Brain pericyte (primary cell): Measurements from ENCODE around the gene TRIM10.

ENCODE experiments used
- DNase-seq: peaks from one replicate; pipeline ENCODE4 v3.0.0-alpha.2; 2012; ENCODE audit warnings: low read depth, low spot score

TRIM10 gene

GRCh38 chr6:30160785-30161531, at the start of gene TRIM10:
TRIM10 (minus strand) TSS chr6:30161211; CDS start chr6:30160858, 353 bp downstream.
- DNase-seq, result no peak

GRCh38 chr6:30207619-30208295, 46.7 kb upstream of the TRIM10 start:
- DNase-seq, result no peak

- DNase-seq, result no peak
These were observed 46.0 kb upstream of the TRIM10 start for GRCh38 chr6:30206799-30207618.

- no peak for DNase-seq
These were observed 45.1 kb upstream of the TRIM10 start for GRCh38 chr6:30206152-30206551.

GRCh38 chr6:30204116-30204515, 43.1 kb upstream of the TRIM10 start:
- DNase-seq, result no peak

- no peak for DNase-seq
These were observed 41.4 kb upstream of the TRIM10 start for GRCh38 chr6:30202366-30202765.

GRCh38 chr6:30200551-30201281, 39.7 kb upstream of the TRIM10 start:
- no peak for DNase-seq

GRCh38 chr6:30198166-30199084, 37.4 kb upstream of the TRIM10 start:
- DNase-seq, result no peak

- DNase-seq, result no peak
These were observed 35.4 kb upstream of the TRIM10 start for GRCh38 chr6:30196376-30196775.

- no peak for DNase-seq
These were observed 34.9 kb upstream of the TRIM10 start for GRCh38 chr6:30195951-30196350.

GRCh38 chr6:30194797-30195690, 34.0 kb upstream of the TRIM10 start:
- no peak for DNase-seq

- DNase-seq, result no peak
These were observed 31.1 kb upstream of the TRIM10 start for GRCh38 chr6:30192076-30192475.

GRCh38 chr6:30188541-30188940, 27.5 kb upstream of the TRIM10 start:
- no peak for DNase-seq

GRCh38 chr6:30185846-30186484, 25.0 kb upstream of the TRIM10 start:
- DNase-seq, result no peak

GRCh38 chr6:30184417-30185031, 23.5 kb upstream of the TRIM10 start:
- no peak for DNase-seq

- DNase-seq, result no peak
These were observed 19.1 kb upstream of the TRIM10 start for GRCh38 chr6:30180145-30180544.

- no peak for DNase-seq
These were observed 17.8 kb upstream of the TRIM10 start for GRCh38 chr6:30178837-30179236.

GRCh38 chr6:30175765-30176164, 14.8 kb upstream of the TRIM10 start:
- DNase-seq, result no peak

- DNase-seq, result no peak
These were observed 11.7 kb upstream of the TRIM10 start for GRCh38 chr6:30172681-30173080.
